Measurements from ENCODE around the gene TTLL4. TPM values are rescaled to one million over a fixed set of nuclear protein-coding genes. Genes with fewer than 3 reads are reported as not detected.

Gene TTLL4
- total RNA-seq, 4 donors from 2014 or later: 9.5 to 24.3 (median 15.0) TPM

DNA sequence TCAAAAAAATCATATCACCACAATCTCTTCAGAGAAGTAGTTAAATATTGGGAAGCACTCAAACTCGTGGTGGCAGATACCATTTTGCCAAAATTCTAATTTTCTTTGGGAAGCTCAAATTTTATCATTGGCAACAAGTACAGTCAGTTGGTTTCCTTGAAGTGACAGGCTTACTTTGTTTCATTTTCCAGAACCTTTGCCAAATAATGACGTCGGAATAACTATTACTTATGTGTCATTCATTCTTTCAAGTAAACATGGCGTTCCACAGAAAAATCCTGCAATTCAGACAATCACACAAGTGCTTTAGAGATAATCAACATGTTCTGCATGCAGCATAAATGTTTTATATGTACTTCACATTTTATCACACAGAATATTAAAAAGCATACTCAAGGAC lies 5.4 kb downstream of the TTLL4 start:
- TF ChIP-seq CTCF (IDR thresholded peaks at IDR 0.05): no peak
- ATAC-seq (ENCODE audit: low FRiP score): no peak
- DNase-seq (ENCODE audit: low spot score): no peak

DNA sequence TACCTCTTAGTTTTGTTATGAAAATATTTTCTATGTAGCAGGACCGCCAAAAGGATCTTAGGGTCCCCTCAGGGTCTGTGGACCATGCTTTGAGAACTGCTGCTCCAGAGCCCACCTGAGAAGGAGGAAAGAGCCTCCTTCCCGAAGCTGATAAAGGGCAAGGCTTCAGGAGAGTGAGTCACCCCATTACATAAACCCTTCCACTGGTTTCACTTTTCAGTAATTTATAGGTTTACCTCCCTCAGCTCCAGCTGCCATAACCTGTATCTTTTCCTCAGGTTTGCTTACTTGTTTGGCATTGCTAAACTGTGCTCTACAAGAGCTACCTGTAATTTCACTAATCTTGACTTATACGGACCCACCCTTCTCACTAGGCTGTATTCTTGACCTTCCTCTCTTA lies 6.6 kb downstream of the TTLL4 start:
- DNase-seq (ENCODE audit: low spot score) (no peak), ATAC-seq (ENCODE audit: low FRiP score) (peak; percentile 88)
- TF ChIP-seq CTCF (IDR thresholded peaks at IDR 0.05): no peak

DNA sequence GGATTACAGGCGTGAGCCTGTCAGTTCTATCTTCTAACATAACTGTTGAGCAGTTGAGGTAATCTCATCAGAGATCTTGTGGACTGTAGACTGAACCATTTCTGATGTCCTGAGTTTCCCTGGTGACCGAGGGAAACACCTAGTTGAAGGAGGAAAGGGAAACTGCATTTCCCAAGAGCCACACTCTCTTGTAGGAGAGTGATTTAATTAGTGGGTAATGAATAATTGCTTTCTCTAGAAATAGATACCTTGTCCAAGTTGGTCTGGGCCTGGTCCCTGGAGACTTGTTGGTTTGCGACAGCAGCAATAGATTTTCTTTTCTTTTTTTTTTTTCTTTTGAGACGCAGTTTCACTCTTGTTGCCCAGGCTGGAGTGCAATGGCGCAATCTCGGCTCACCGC lies 7.4 kb downstream of the TTLL4 start:
- no peak for TF ChIP-seq CTCF (IDR thresholded peaks at IDR 0.05)
- no peak for ATAC-seq (ENCODE audit: low FRiP score)
- DNase-seq (ENCODE audit: low spot score): no peak

- ATAC-seq (ENCODE audit: low FRiP score): no peak
- TF ChIP-seq CTCF (IDR thresholded peaks at IDR 0.05): no peak
- no peak for DNase-seq (ENCODE audit: low spot score)
Observed at GRCh38 chr2:218719457-218719856, 8.8 kb downstream of the TTLL4 start.

DNA sequence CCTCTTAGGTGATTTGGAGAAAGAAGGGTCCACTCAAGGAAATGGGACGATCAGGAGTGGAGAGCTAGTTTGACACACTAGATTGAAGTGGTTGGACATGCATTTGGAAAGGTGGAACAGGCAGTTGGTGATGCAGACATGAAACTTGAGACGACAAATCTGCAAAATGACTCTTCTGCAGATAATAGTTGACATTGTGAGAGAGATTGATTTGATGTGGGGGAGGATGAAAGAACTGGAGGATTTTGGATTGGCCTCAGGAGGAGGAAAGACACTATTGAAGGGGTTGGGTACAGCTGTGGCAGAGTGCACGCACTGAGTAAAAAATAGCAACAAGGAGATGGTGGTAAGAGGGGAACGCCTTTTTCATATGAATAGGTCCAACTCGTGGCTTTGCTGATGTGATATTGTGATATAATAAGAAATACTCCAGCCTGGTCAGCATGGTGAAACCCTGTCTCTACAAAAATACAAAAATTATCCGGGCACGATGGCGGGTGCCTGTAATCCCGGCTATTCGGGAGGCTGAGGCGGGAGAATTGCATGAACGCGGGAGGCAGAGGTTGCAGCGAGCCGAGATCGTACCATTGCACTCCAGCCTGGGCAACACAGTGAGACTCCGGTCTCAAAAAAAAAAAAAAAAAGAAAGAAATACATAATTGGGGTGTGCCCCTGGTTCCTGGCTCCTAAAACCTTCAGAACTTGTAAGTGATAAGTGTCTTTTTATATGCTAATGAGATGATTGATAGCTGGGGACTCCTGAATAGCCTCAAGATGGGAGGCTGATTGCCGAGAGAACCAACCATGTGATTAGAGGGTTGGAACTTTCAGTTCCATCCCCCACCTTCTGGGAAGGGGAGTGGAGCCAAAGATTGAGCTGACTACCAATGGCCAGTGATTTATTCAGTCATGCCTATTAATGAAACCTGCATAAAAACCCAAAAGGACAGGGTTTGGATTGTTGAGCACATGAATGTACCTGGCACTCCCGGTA lies 9.7 kb downstream of the TTLL4 start:
- ATAC-seq (ENCODE audit: low FRiP score): no peak
- no peak for DNase-seq (ENCODE audit: low spot score)
- TF ChIP-seq CTCF (IDR thresholded peaks at IDR 0.05): no peak

DNA sequence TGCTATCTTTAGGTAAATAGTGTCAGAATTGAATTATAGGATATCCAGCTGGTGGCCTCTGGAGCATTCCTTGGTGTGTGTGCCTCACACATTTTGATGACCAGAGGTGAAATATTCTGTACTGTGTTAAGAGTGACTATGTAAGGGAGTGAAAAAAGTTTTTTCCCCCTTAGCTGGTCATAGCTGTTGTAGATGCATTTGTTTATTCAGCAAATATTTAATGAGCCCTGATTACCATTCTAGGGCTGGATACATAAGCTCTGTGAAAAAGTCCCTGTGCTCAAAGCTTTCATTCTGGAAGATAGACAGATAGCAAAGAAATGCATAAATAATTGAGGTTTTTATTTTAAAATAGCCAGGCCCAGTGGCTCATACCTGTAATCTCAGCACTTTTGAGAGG lies 10.9 kb downstream of the TTLL4 start:
- TF ChIP-seq CTCF (IDR thresholded peaks at IDR 0.05): no peak
- ATAC-seq (ENCODE audit: low FRiP score): no peak
- DNase-seq (ENCODE audit: low spot score): no peak

GRCh38 chr2:218721934-218722333 lies 11.3 kb downstream of the TTLL4 start:
- DNase-seq (ENCODE audit: low spot score) (no peak), ATAC-seq (ENCODE audit: low FRiP score) (no peak)
- TF ChIP-seq CTCF (IDR thresholded peaks at IDR 0.05): no peak

All from omental fat pad (tissue), 4 donors.